Measurements from ENCODE around the gene UGT2B15.
"Not testable (repeated sequence)": the region's sequence is repeated elsewhere in the genome, so short reads cannot be mapped to it uniquely, and the experiment has no call there.

The UGT2B15 gene

DNA sequence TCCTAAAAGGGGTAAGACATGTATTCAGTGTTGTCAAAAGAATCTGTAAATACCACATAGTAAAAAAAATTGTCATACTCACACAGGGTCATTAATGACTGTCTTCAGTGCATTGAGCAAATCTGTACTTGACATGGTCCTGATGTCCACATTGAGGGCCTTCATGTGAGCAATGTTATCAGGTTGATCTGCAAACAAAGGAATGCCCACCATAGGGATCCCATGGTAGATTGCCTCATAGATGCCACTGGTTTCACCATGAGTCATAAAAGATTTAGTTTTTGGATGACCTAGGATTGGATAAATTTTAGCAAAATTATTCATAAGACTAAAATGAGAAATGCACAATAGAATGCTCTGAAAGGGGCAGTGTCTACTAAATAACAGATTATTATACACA, 38.1 kb upstream of the UGT2B15 start:
- H3K4me1 ChIP-seq (ENCODE audit: control insufficient read depth, insufficient read depth, low read length): no peaks in the 10 kb centered on the region
- POLR2A ChIA-PET: no interaction called here
- CTCF ChIA-PET: no interaction called here
- H3K27ac ChIP-seq (ENCODE audit: extremely low read depth, low read depth, low read length): no peak overlapping the region
- H3K4me3 ChIP-seq (ENCODE audit: low read depth, low read length): no peak overlapping the region
- H3K9me3 ChIP-seq (ENCODE audit: control insufficient read depth, insufficient read depth, low read depth, low read length): no peaks in the 10 kb centered on the region
- no peaks in the 10 kb centered on the region for H3K36me3 ChIP-seq (ENCODE audit: control insufficient read depth in 2 of 2, insufficient read depth in 1 of 2, low read length in 2 of 2)
- no peak for TF ChIP-seq ZNF2 (tag by site-specific recombination; IDR thresholded peaks at IDR 0.05)

DNA sequence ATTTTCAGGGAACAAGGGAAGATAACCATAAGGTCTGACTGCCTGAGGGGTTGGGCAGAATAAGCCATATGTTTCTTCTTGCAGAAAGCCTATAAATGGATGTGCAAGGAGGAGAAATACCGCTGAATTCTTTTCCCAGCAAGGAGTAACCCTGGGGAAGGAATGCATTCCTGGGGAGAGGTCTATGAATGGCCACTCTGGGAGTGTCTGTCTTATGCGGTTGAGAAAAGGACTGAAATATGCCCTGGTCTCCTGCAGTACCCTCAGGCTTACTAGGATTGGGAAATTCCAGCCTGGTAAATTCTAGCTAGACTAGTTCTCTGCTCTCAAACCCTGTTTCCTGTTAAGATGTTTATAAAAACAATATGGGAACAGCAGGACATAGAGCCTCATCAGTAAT, 32.7 kb upstream of the UGT2B15 start:
- POLR2A ChIA-PET; H3K4me3 ChIP-seq (ENCODE audit: low read depth, low read length): not testable (repeated sequence)

DNA sequence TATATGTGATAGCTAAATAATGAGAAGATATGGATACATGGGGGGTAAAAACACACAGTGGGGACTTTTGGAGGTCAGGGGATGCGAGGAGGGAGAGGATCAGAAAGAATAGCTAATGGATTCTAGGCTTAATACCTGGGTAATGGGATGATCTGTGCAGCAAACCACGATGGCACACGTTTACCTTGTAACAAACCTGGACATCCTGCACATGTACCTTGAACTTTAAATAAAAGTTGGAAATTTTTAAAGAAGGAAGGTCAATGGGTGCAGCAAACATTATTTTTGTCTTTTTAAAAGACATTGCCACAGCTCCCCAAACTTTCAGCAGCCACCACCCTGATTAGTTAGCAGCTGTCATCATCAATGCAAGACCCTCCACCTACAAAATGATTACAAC, 29.7 kb upstream of the UGT2B15 start:
- H3K27ac ChIP-seq (ENCODE audit: extremely low read depth, low read depth, low read length): no peak overlapping the region
- no peaks in the 10 kb centered on the region for H3K36me3 ChIP-seq (ENCODE audit: control insufficient read depth in 2 of 2, insufficient read depth in 1 of 2, low read length in 2 of 2)

More for the DNA sequence above, 32.7 kb upstream of the UGT2B15 start:
- CTCF ChIA-PET; H3K27ac ChIP-seq (ENCODE audit: extremely low read depth, low read depth, low read length); H3K9me3 ChIP-seq (ENCODE audit: control insufficient read depth, insufficient read depth, low read depth, low read length); H3K4me1 ChIP-seq (ENCODE audit: control insufficient read depth, insufficient read depth, low read length); H3K36me3 ChIP-seq (ENCODE audit: control insufficient read depth in 2 of 2, insufficient read depth in 1 of 2, low read length in 2 of 2): not testable (repeated sequence)

GRCh38 chr4:68693325-68694075, 23.0 kb upstream of the UGT2B15 start:
- CTCF ChIA-PET: no interaction called here
- no peak overlapping the region for H3K27ac ChIP-seq (ENCODE audit: extremely low read depth, low read depth, low read length)
- TF ChIP-seq ZNF292 (tag by site-specific recombination; IDR thresholded peaks at IDR 0.05; ENCODE audit: borderline replicate concordance, low read depth) (no peak), ZBTB7A (tag by site-specific recombination; IDR thresholded peaks at IDR 0.05; ENCODE audit: low read depth) (no peak)

More for the DNA sequence above, 29.7 kb upstream of the UGT2B15 start:
- H3K4me3 ChIP-seq (ENCODE audit: low read depth, low read length): no peak overlapping the region
- ChIA-PET POLR2A (no interaction called here), CTCF (no interaction called here)
- TF ChIP-seq INSM2 (tag by site-specific recombination; IDR thresholded peaks at IDR 0.05): no peak
- TF ChIP-seq ZNF146 (tag by site-specific recombination; IDR thresholded peaks at IDR 0.05): no peak
- no peak for TF ChIP-seq ZNF510 (tag by site-specific recombination; IDR thresholded peaks at IDR 0.05; ENCODE audit: insufficient replicate concordance)
- no peak for TF ChIP-seq ZNF174 (tag by site-specific recombination; IDR thresholded peaks at IDR 0.05)
- no peaks in the 10 kb centered on the region for H3K4me1 ChIP-seq (ENCODE audit: control insufficient read depth, insufficient read depth, low read length)
- no peaks in the 10 kb centered on the region for H3K9me3 ChIP-seq (ENCODE audit: control insufficient read depth, insufficient read depth, low read depth, low read length)

GRCh38 chr4:68691186-68691585, 20.7 kb upstream of the UGT2B15 start:
- POLR2A ChIA-PET: no interaction called here
- H3K27ac ChIP-seq (ENCODE audit: extremely low read depth, low read depth, low read length): no peak overlapping the region
- TF ChIP-seq BCL11A (tag by site-specific recombination; IDR thresholded peaks at IDR 0.05; ENCODE audit: low read depth): no peak
- TF ChIP-seq MEIS1 (CRISPR knock-in tag; IDR thresholded peaks at IDR 0.05; ENCODE audit: borderline replicate concordance): no peak
- no peak for TF ChIP-seq ZNF311 (tag by site-specific recombination; IDR thresholded peaks at IDR 0.05; ENCODE audit: borderline replicate concordance)
- TF ChIP-seq, protein P1, sequence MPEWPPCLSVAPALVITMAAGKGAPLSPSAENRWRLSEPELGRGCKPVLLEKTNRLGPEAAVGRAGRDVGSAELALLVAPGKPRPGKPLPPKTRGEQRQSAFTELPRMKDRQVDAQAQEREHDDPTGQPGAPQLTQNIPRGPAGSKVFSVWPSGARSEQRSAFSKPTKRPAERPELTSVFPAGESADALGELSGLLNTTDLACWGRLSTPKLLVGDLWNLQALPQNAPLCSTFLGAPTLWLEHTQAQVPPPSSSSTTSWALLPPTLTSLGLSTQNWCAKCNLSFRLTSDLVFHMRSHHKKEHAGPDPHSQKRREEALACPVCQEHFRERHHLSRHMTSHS (tag by site-specific recombination; IDR thresholded peaks at IDR 0.05): no peak
- TF ChIP-seq ZNF423 (tag by site-specific recombination; IDR thresholded peaks at IDR 0.05): no peak
- no peak for TF ChIP-seq ZNF24 (tag by site-specific recombination; IDR thresholded peaks at IDR 0.05)
- TF ChIP-seq ZNF202 (tag by site-specific recombination; IDR thresholded peaks at IDR 0.05; ENCODE audit: borderline replicate concordance): no peak
- no peak for TF ChIP-seq SP7 (tag by site-specific recombination; IDR thresholded peaks at IDR 0.05)
- no peak for TF ChIP-seq ZNF670 (tag by site-specific recombination; IDR thresholded peaks at IDR 0.05; ENCODE audit: low read depth)

More at GRCh38 chr4:68693325-68694075, 23.0 kb upstream of the UGT2B15 start:
- no peaks in the 10 kb centered on the region for H3K9me3 ChIP-seq (ENCODE audit: control insufficient read depth, insufficient read depth, low read depth, low read length)
- H3K4me1 ChIP-seq (ENCODE audit: control insufficient read depth, insufficient read depth, low read length): no peaks in the 10 kb centered on the region
- no peaks in the 10 kb centered on the region for H3K36me3 ChIP-seq (ENCODE audit: control insufficient read depth in 2 of 2, insufficient read depth in 1 of 2, low read length in 2 of 2)
- POLR2A ChIA-PET: no interaction called here
- H3K4me3 ChIP-seq (ENCODE audit: low read depth, low read length): no peak overlapping the region

More at GRCh38 chr4:68691186-68691585, 20.7 kb upstream of the UGT2B15 start:
- no peaks in the 10 kb centered on the region for H3K36me3 ChIP-seq (ENCODE audit: control insufficient read depth in 2 of 2, insufficient read depth in 1 of 2, low read length in 2 of 2)
- no peak overlapping the region for H3K4me3 ChIP-seq (ENCODE audit: low read depth, low read length)
- H3K4me1 ChIP-seq (ENCODE audit: control insufficient read depth, insufficient read depth, low read length): no peaks in the 10 kb centered on the region
- CTCF ChIA-PET: no interaction called here
- no peaks in the 10 kb centered on the region for H3K9me3 ChIP-seq (ENCODE audit: control insufficient read depth, insufficient read depth, low read depth, low read length)
